ENCODE data around the gene HADHA. TPM values are rescaled to one million over a fixed set of nuclear protein-coding genes. Genes with fewer than 3 reads are reported as not detected.
A peak's percentile ranks its signal among the peaks of the same experiment; 100 is the strongest.

HADHA gene
- total and polyA plus RNA-seq, 2 donors (not counting 1 experiment from before 2014, with no cell fraction given), result 155 to 162 TPM

DNA sequence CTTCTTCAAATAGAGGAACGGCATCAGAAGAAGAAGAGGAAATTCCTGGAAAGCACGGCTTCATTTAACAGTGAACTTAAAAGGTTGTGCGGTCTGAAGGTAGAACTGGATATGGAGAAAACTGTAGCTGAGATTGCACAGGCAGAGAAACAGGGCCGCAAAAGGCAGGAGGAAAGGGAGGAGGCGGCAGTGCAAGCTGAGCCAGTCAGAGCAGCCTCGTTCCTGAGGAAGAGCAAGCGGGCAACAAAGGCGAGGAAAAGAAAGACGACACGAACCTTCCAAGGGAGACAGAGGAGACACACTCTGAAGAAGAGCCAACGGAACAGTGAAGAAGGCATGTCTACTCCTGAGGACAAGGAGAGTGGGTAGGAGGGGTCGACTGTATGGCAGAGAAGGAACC, 94.2 kb downstream of the HADHA start:
- H3K27me3 ChIP-seq (ENCODE audit: control insufficient read depth, insufficient read depth, low read length), result no peaks in the 10 kb centered on the region
- no peaks in the 10 kb centered on the region for H4K20me1 ChIP-seq (ENCODE audit: control insufficient read depth, extremely low read depth, insufficient read depth, low read length)
- no peak overlapping the region for H2AFZ ChIP-seq (ENCODE audit: low read length)

DNA sequence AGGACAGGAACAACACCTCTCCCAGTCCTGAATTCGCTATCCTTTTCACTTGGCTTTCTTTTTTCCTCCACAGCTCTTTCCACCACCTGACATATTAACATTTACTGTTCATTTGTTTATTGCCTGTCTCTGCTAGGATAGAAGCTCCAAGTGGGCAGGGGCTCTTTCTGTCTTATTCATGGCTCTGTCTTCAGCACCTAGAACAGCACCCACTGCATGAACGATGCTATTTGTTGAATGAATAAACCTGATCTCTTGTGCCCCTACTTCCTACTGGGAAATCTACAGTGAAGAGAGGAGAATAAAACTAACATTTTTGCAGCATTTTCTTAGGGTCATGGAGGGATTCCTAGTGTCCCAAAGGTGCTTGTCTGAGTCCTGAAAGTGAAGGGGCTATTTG, 95.9 kb downstream of the HADHA start:
- Histone ChIP-seq H3K79me2 (ENCODE audit: control insufficient read depth, insufficient read depth, low read length) (no peaks in the 10 kb centered on the region), H3K27ac (ENCODE audit: insufficient read depth, low read length) (no peak overlapping the region), H3K4me3 (replicated peaks in 1 of 4; ENCODE audit: control extremely low read depth in 1 of 4, insufficient read depth in 1 of 4, low read depth in 3 of 4, low read length in 4 of 4) (no peak overlapping the region), H3K9me3 (ENCODE audit: control insufficient read depth, insufficient read depth, low read depth, low read length) (no peaks in the 10 kb centered on the region), H3K4me1 (ENCODE audit: control insufficient read depth, extremely low read depth, insufficient read depth, low read length) (no peaks in the 10 kb centered on the region), H4K20me1 (ENCODE audit: control insufficient read depth, extremely low read depth, insufficient read depth, low read length) (no peaks in the 10 kb centered on the region), H2AFZ (ENCODE audit: low read length) (no peak overlapping the region), H3K9ac (ENCODE audit: insufficient read depth, low read length) (no peak overlapping the region), H3K27me3 (ENCODE audit: control insufficient read depth, insufficient read depth, low read length) (no peaks in the 10 kb centered on the region), H3K4me2 (ENCODE audit: extremely low read depth, insufficient read depth, low read length) (no peak overlapping the region), H3K36me3 (ENCODE audit: control insufficient read depth, insufficient read depth, low read length) (no peaks in the 10 kb centered on the region)
- DNase-seq (ENCODE audit: low read depth in 2 of 2), result peak in 1 of 2 donors; percentile 15
- TF ChIP-seq, protein P1, sequence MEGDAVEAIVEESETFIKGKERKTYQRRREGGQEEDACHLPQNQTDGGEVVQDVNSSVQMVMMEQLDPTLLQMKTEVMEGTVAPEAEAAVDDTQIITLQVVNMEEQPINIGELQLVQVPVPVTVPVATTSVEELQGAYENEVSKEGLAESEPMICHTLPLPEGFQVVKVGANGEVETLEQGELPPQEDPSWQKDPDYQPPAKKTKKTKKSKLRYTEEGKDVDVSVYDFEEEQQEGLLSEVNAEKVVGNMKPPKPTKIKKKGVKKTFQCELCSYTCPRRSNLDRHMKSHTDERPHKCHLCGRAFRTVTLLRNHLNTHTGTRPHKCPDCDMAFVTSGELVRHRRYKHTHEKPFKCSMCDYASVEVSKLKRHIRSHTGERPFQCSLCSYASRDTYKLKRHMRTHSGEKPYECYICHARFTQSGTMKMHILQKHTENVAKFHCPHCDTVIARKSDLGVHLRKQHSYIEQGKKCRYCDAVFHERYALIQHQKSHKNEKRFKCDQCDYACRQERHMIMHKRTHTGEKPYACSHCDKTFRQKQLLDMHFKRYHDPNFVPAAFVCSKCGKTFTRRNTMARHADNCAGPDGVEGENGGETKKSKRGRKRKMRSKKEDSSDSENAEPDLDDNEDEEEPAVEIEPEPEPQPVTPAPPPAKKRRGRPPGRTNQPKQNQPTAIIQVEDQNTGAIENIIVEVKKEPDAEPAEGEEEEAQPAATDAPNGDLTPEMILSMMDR (conservative IDR thresholded peaks at IDR 0.05 in 1 of 2, IDR thresholded peaks at IDR 0.05 in 1 of 2; ENCODE audit: low read depth in 1 of 2, low read length in 2 of 2), result no peak
- TF ChIP-seq EZH2 (IDR thresholded peaks at IDR 0.05; ENCODE audit: low read length, missing control alignments), result no peak

More for the DNA sequence above, 94.2 kb downstream of the HADHA start:
- DNase-seq (ENCODE audit: low read depth in 2 of 2), result no peak
- no peak overlapping the region for H3K9ac ChIP-seq (ENCODE audit: insufficient read depth, low read length)
- no peaks in the 10 kb centered on the region for H3K9me3 ChIP-seq (ENCODE audit: control insufficient read depth, insufficient read depth, low read depth, low read length)
- no peak overlapping the region for H3K4me2 ChIP-seq (ENCODE audit: extremely low read depth, insufficient read depth, low read length)
- TF ChIP-seq EZH2 (IDR thresholded peaks at IDR 0.05; ENCODE audit: low read length, missing control alignments), result no peak
- TF ChIP-seq, protein P1 (conservative IDR thresholded peaks at IDR 0.05 in 1 of 2, IDR thresholded peaks at IDR 0.05 in 1 of 2; ENCODE audit: low read depth in 1 of 2, low read length in 2 of 2), result no peak
- H3K79me2 ChIP-seq (ENCODE audit: control insufficient read depth, insufficient read depth, low read length), result no peaks in the 10 kb centered on the region
- no peaks in the 10 kb centered on the region for H3K36me3 ChIP-seq (ENCODE audit: control insufficient read depth, insufficient read depth, low read length)
- H3K4me1 ChIP-seq (ENCODE audit: control insufficient read depth, extremely low read depth, insufficient read depth, low read length), result no peaks in the 10 kb centered on the region
- no peak overlapping the region for H3K4me3 ChIP-seq (replicated peaks in 1 of 4; ENCODE audit: control extremely low read depth in 1 of 4, insufficient read depth in 1 of 4, low read depth in 3 of 4, low read length in 4 of 4)
- H3K27ac ChIP-seq (ENCODE audit: insufficient read depth, low read length), result no peak overlapping the region

- Histone ChIP-seq H3K4me2 (ENCODE audit: extremely low read depth, insufficient read depth, low read length) (no peak overlapping the region), H3K36me3 (ENCODE audit: control insufficient read depth, insufficient read depth, low read length) (no peaks in the 10 kb centered on the region), H2AFZ (ENCODE audit: low read length) (no peak overlapping the region), H3K4me1 (ENCODE audit: control insufficient read depth, extremely low read depth, insufficient read depth, low read length) (no peaks in the 10 kb centered on the region), H3K9me3 (ENCODE audit: control insufficient read depth, insufficient read depth, low read depth, low read length) (no peaks in the 10 kb centered on the region), H3K27ac (ENCODE audit: insufficient read depth, low read length) (no peak overlapping the region), H4K20me1 (ENCODE audit: control insufficient read depth, extremely low read depth, insufficient read depth, low read length) (no peaks in the 10 kb centered on the region), H3K9ac (ENCODE audit: insufficient read depth, low read length) (no peak overlapping the region), H3K79me2 (ENCODE audit: control insufficient read depth, insufficient read depth, low read length) (no peaks in the 10 kb centered on the region), H3K27me3 (ENCODE audit: control insufficient read depth, insufficient read depth, low read length) (no peaks in the 10 kb centered on the region), H3K4me3 (replicated peaks in 1 of 4; ENCODE audit: control extremely low read depth in 1 of 4, insufficient read depth in 1 of 4, low read depth in 3 of 4, low read length in 4 of 4) (no peak overlapping the region)
- TF ChIP-seq, protein P1 (conservative IDR thresholded peaks at IDR 0.05 in 1 of 2, IDR thresholded peaks at IDR 0.05 in 1 of 2; ENCODE audit: low read depth in 1 of 2, low read length in 2 of 2), result peak; percentile 79 to 82
- no peak for TF ChIP-seq EZH2 (IDR thresholded peaks at IDR 0.05; ENCODE audit: low read length, missing control alignments)
- peak; percentile 37 to 69 for DNase-seq (ENCODE audit: low read depth in 2 of 2)
These were observed 99.3 kb downstream of the HADHA start for GRCh38 chr2:26144953-26145680.
